Keratinocyte (primary cell): Measurements from ENCODE around the gene STX18. TPM values are rescaled to one million over a fixed set of nuclear protein-coding genes. Genes with fewer than 3 reads are reported as not detected.

ENCODE experiments used
- DNase-seq: peaks from one replicate; pipeline ENCODE4 v3.0.0-alpha.2; 2011; ENCODE audit warnings: low read depth, missing footprints, low spot score
- FAIRE-seq: peaks from 2 replicates; lab custom pipeline; 2011; peaks lifted over from hg19 to GRCh38; lab: Jason Lieb, UNC
- H2AFZ ChIP-seq: 2 replicates; pipeline ENCODE4 v1.6.0; 2012; ENCODE audit warnings: low read length, control low read depth, inconsistent platforms; ENCODE audit not compliant: control insufficient read depth
- H3K27ac ChIP-seq: 2 replicates; pipeline ENCODE4 v1.5.1; 2011; ENCODE audit warnings: low read length; ENCODE audit not compliant: control insufficient read depth, insufficient read depth
- H3K27me3 ChIP-seq: 3 replicates; pipeline ENCODE4 v1.6.0; 2011; ENCODE audit warnings: low read length; ENCODE audit not compliant: control insufficient read depth, insufficient read depth; ENCODE audit errors: extremely low read depth
- H3K36me3 ChIP-seq, 2 experiments: 2 replicates in 1 of 2; 3 replicates in 1 of 2; pipeline ENCODE4 v1.5.1; 2011; ENCODE audit warnings: low read length in 2 of 2, mild to moderate bottlenecking in 1 of 2; ENCODE audit not compliant: control insufficient read depth in 2 of 2, insufficient read depth in 2 of 2; ENCODE audit errors: extremely low read depth in 1 of 2
- H3K4me1 ChIP-seq: 3 replicates; pipeline ENCODE4 v1.5.1; 2011; ENCODE audit warnings: low read length; ENCODE audit not compliant: control insufficient read depth, insufficient read depth; ENCODE audit errors: extremely low read depth
- H3K4me2 ChIP-seq: 3 replicates; pipeline ENCODE4 v1.6.0; 2011; ENCODE audit warnings: low read depth, low read length; ENCODE audit not compliant: control insufficient read depth, insufficient read depth; ENCODE audit errors: extremely low read depth
- H3K4me3 ChIP-seq, 3 experiments: fragments of 200-600 bp in 1 of 3; sonication (generic) in 1 of 3; 2 replicates in 2 of 3; 3 replicates in 1 of 3; pipeline ENCODE4 v1.5.1; 2011 to 2016; ENCODE audit warnings: low read length in 3 of 3, mild to moderate bottlenecking in 3 of 3, control low read depth in 2 of 3, inconsistent platforms in 1 of 3, low read depth in 1 of 3, mixed read lengths in 1 of 3, mixed run types in 1 of 3, moderate library complexity in 1 of 3; ENCODE audit not compliant: control insufficient read depth in 2 of 3, insufficient read depth in 2 of 3; ENCODE audit errors: extremely low read depth in 1 of 3
- H3K79me2 ChIP-seq: 2 replicates; pipeline ENCODE4 v1.6.0; 2012; ENCODE audit warnings: low read length; ENCODE audit not compliant: control insufficient read depth, insufficient read depth
- H3K9ac ChIP-seq: 3 replicates; pipeline ENCODE4 v1.6.0; 2011; ENCODE audit warnings: low read length; ENCODE audit not compliant: control insufficient read depth, insufficient read depth; ENCODE audit errors: extremely low read depth
- H3K9me1 ChIP-seq: 3 replicates; pipeline ENCODE4 v1.6.0; 2011; ENCODE audit warnings: low read length; ENCODE audit not compliant: control insufficient read depth, insufficient read depth; ENCODE audit errors: extremely low read depth
- H3K9me3 ChIP-seq: 2 replicates; pipeline ENCODE4 v1.5.1; 2012; ENCODE audit warnings: low read depth, low read length; ENCODE audit not compliant: control insufficient read depth
- H4K20me1 ChIP-seq: 3 replicates; pipeline ENCODE4 v1.6.0; 2011; ENCODE audit warnings: low read length; ENCODE audit not compliant: control insufficient read depth, insufficient read depth; ENCODE audit errors: extremely low read depth
- CTCF ChIP-seq, 3 experiments: IDR thresholded peaks in 1 of 3; conservative IDR thresholded peaks in 1 of 3; optimal IDR thresholded peaks in 1 of 3; 2 replicates in 2 of 3; 3 replicates in 1 of 3; pipeline versions ENCODE3 to v1.5.1; 2011; ENCODE audit warnings: low read length in 3 of 3, mild to moderate bottlenecking in 3 of 3, moderate library complexity in 2 of 3, control low read depth in 1 of 3, inconsistent platforms in 1 of 3; ENCODE audit not compliant: insufficient read depth in 2 of 3; ENCODE audit errors: extremely low read depth in 1 of 3
- EZH2 ChIP-seq: IDR thresholded peaks from one replicate; pipeline ENCODE4 v1.6.1; 2012; ENCODE audit warnings: inconsistent platforms, mild to moderate bottlenecking, low read length, moderate library complexity
- dilution Hi-C: fragments of 300-500 bp; cut with MboI; formaldehyde crosslinking; loops from one replicate; pipeline ENCODE4 v1.7.0; 2020; ENCODE audit warnings: low sequenced_read_pairs; ENCODE audit not compliant: extremely low pct_ligation_motif_present
- polyA plus RNA-seq, 5 experiments: library from polyadenylated mRNA; depleted of rRNA in 3 of 5; stranded (reverse) in 3 of 5; stranded (forward) in 1 of 5; unstranded in 1 of 5; fragments of >200 nt; gene quantifications; 1 replicate in 1 of 5; 2 replicates in 3 of 5; 3 replicates in 1 of 5; pipeline versions ENCODE4 v1.2.1 to v1.2.3, GENCODE V29; 2011 to 2012; ENCODE audit warnings: missing spikeins in 2 of 5, low read depth in 1 of 5, low replicate concordance in 1 of 5

STX18 gene
- polyA plus RNA-seq, 1 donor (not counting 4 experiments of a cell fraction or from before 2014, with no cell fraction given) = 21.6 TPM

DNA sequence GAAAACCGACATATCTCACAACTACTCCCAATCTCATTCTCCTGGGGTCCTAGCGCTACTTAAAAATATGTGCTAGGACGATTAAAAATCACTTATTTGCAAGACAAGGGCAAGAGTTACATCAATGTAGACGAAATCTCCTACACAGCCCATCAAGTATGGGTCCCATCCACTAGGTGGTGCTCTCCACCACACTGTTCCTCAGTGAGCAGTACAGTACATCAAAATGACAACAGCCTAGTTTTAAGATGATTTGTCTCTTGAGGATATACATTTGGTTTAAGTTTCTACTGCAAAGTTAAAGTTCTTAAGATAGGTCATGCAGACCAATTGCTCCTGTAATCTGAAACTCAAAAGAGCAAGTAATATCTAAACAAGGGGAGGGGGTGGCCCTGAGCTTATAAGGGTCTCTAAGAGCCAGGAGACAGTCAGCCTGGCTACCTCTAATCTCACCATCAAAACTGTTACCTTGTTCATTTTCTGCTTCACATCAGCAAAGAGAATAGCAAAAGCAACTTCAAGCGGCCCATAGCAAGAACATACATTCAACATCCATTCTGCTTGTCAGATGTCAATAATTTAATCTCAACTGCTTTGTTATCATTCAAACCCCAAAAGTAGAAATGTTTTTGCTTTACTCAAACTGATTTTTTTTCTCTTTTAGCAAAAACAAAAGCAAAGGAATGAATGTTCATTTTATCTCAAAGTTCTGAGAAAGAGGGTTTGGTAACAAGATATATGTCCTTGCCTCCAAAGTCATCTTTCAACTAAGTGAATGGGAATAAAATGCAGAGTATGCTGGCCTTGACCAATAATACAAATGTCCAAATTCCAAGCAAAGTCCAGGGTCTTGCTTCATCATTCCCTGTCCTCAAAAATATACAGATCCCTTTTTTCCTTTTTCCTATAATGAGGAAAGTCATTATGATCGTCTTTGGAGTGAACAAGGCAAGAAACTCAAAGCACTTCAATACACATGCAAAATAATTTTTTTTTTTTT, 53.1 kb downstream of the STX18 start:
- H3K36me3 ChIP-seq = no peaks in the 10 kb centered on the region
- H3K9me1 ChIP-seq = no peaks in the 10 kb centered on the region
- H3K27me3 ChIP-seq = no peaks in the 10 kb centered on the region
- H3K9me3 ChIP-seq = no peaks in the 10 kb centered on the region
- H3K27ac ChIP-seq = no peak overlapping the region
- H3K4me2 ChIP-seq = no peak overlapping the region
- H3K4me1 ChIP-seq = no peaks in the 10 kb centered on the region
- no peak overlapping the region for H2AFZ ChIP-seq
- dilution Hi-C loops = no loop called here
- peak; percentile 79 to 96 (median 94) for TF ChIP-seq CTCF (optimal IDR thresholded peaks at IDR 0.05 in 1 of 3, IDR thresholded peaks at IDR 0.05 in 1 of 3, conservative IDR thresholded peaks at IDR 0.05 in 1 of 3; ENCODE audit: extremely low read depth in 1 of 3, insufficient read depth in 2 of 3, low read length in 3 of 3)
- TF ChIP-seq EZH2 = no peak
- H3K4me3 ChIP-seq = no peak overlapping the region
- FAIRE-seq (peak; percentile 69), DNase-seq (peak; percentile 30)
- no peaks in the 10 kb centered on the region for H4K20me1 ChIP-seq
- H3K9ac ChIP-seq = no peak overlapping the region
- H3K79me2 ChIP-seq = no peaks in the 10 kb centered on the region

- Histone ChIP-seq H3K4me2 (no peak overlapping the region), H3K27me3 (no peaks in the 10 kb centered on the region), H3K27ac (no peak overlapping the region), H4K20me1 (no peaks in the 10 kb centered on the region), H3K4me3 (no peak overlapping the region), H3K4me1 (no peaks in the 10 kb centered on the region), H3K9ac (no peak overlapping the region), H3K36me3 (no peaks in the 10 kb centered on the region), H3K79me2 (no peaks in the 10 kb centered on the region), H3K9me3 (no peaks in the 10 kb centered on the region), H2AFZ (no peak overlapping the region), H3K9me1 (no peaks in the 10 kb centered on the region)
- dilution Hi-C loops = no loop called here
- no peak for FAIRE-seq
- no peak for TF ChIP-seq CTCF (optimal IDR thresholded peaks at IDR 0.05 in 1 of 3, IDR thresholded peaks at IDR 0.05 in 1 of 3, conservative IDR thresholded peaks at IDR 0.05 in 1 of 3; ENCODE audit: extremely low read depth in 1 of 3, insufficient read depth in 2 of 3, low read length in 3 of 3)
- TF ChIP-seq EZH2 = no peak
- no peak for DNase-seq
Measured at GRCh38 chr4:4486969-4487368, 54.9 kb downstream of the STX18 start.
